HEK293T (cell line): ENCODE data around the gene SULT2B1.

Experiments
- CTCF ChIA-PET: fragments of 350-600 bp; formaldehyde crosslinking; extraction: SDS; loops from one replicate; lab custom pipeline; 2021; ENCODE audit warnings: antibody characterized with exemption, inconsistent platforms; lab: Yijun Ruan, JAX
- POLR2A ChIA-PET: fragments of 350-600 bp; formaldehyde crosslinking; extraction: SDS; loops from one replicate; lab custom pipeline; 2020; ENCODE audit warnings: antibody characterized with exemption, inconsistent platforms; lab: Yijun Ruan, JAX
- DNase-seq: peaks from one replicate; pipeline ENCODE4 v3.0.0; 2012; ENCODE audit warnings: mixed read lengths; ENCODE audit errors: extremely low spot score
- ARNT ChIP-seq: fragments of 450-650 bp; IDR thresholded peaks from 2 replicates; pipeline ENCODE4 v1.6.1; 2017; ENCODE audit warnings: mild to moderate bottlenecking
- BHLHE40 ChIP-seq: fragments of 450-650 bp; IDR thresholded peaks from 2 replicates; pipeline ENCODE4 v1.6.1; 2016; ENCODE audit warnings: mild to moderate bottlenecking, moderate library complexity, borderline replicate concordance
- CTBP1 ChIP-seq: fragments of 450-650 bp; IDR thresholded peaks from 2 replicates; pipeline ENCODE4 v1.6.1; 2016; ENCODE audit warnings: borderline replicate concordance
- ELF4 ChIP-seq: fragments of 450-650 bp; IDR thresholded peaks from 2 replicates; pipeline ENCODE4 v1.6.1; 2017; ENCODE audit warnings: antibody characterized with exemption
- FOXA1 ChIP-seq: fragments of 450-650 bp; IDR thresholded peaks from 2 replicates; pipeline ENCODE4 v1.6.1; 2016; ENCODE audit warnings: mild to moderate bottlenecking
- FOXK2 ChIP-seq: fragments of 450-650 bp; IDR thresholded peaks from 2 replicates; pipeline ENCODE4 v1.6.1; 2016; ENCODE audit warnings: mild to moderate bottlenecking
- FOXM1 ChIP-seq: fragments of 450-650 bp; IDR thresholded peaks from 2 replicates; pipeline ENCODE4 v1.6.1; 2017; ENCODE audit warnings: mild to moderate bottlenecking, borderline replicate concordance
- HDGF ChIP-seq: fragments of 450-650 bp; IDR thresholded peaks from 2 replicates; pipeline ENCODE4 v1.6.1; 2017; ENCODE audit warnings: antibody characterized with exemption, borderline replicate concordance
- L3MBTL2 ChIP-seq: fragments of 450-650 bp; conservative IDR thresholded peaks from 2 replicates; pipeline ENCODE4 v1.6.1; 2016; ENCODE audit warnings: mild to moderate bottlenecking
- LEF1 ChIP-seq: fragments of 450-650 bp; IDR thresholded peaks from 2 replicates; pipeline ENCODE4 v1.6.1; 2017; ENCODE audit warnings: mild to moderate bottlenecking, borderline replicate concordance
- NFRKB ChIP-seq: fragments of 450-650 bp; IDR thresholded peaks from 2 replicates; pipeline ENCODE4 v1.6.1; 2016; ENCODE audit warnings: mild to moderate bottlenecking, moderate library complexity
- PKNOX1 ChIP-seq: fragments of 450-650 bp; IDR thresholded peaks from 2 replicates; pipeline ENCODE4 v1.6.1; 2016
- SP1 ChIP-seq: fragments of 450-650 bp; IDR thresholded peaks from 2 replicates; pipeline ENCODE4 v1.6.1; 2017
- SUZ12 ChIP-seq: fragments of 450-650 bp; IDR thresholded peaks from 2 replicates; pipeline ENCODE4 v1.6.1; 2016; ENCODE audit warnings: mild to moderate bottlenecking
- TARDBP ChIP-seq: fragments of 450-650 bp; IDR thresholded peaks from 2 replicates; pipeline ENCODE4 v1.6.1; 2016
- ZNF384 ChIP-seq: fragments of 450-650 bp; IDR thresholded peaks from 2 replicates; pipeline ENCODE4 v1.6.1; 2016

SULT2B1 gene

GRCh38 chr19:48596679-48597465 lies 44.9 kb downstream of the SULT2B1 start:
- TF ChIP-seq FOXM1 (no peak), ARNT (no peak), CTBP1 (no peak), FOXK2 (no peak), ZNF384 (no peak), L3MBTL2 (no peak), FOXA1 (no peak), ELF4 (no peak), HDGF (no peak), LEF1 (no peak), NFRKB (no peak), SP1 (no peak), BHLHE40 (no peak), SUZ12 (no peak), PKNOX1 (no peak)
- no peak for DNase-seq
- ChIA-PET POLR2A (no interaction called here), CTCF (no interaction called here)

GRCh38 chr19:48598996-48599700 lies 47.2 kb downstream of the SULT2B1 start:
- no peak for TF ChIP-seq LEF1
- TF ChIP-seq L3MBTL2, result no peak
- TF ChIP-seq TARDBP, result no peak
- no peak for TF ChIP-seq SUZ12
- TF ChIP-seq SP1, result no peak
- no peak for TF ChIP-seq NFRKB
- TF ChIP-seq HDGF, result no peak
- TF ChIP-seq ZNF384, result no peak
- no peak for TF ChIP-seq CTBP1
- ChIA-PET POLR2A (interaction anchor here (1.4 kb wide), 1 partner anchor 20 kb away, joined by 4 read pairs; the partner anchor contains the start of genes RPL18 and SPHK2), CTCF (no interaction called here)
- no peak for DNase-seq

GRCh38 chr19:48600679-48601417 lies 48.9 kb downstream of the SULT2B1 start:
- DNase-seq, result no peak
- ChIA-PET CTCF (no interaction called here), POLR2A (interaction anchor here (1.4 kb wide), 1 partner anchor 18 kb away, joined by 4 read pairs; the partner anchor contains the start of genes RPL18 and SPHK2)
- TF ChIP-seq BHLHE40, result no peak
- no peak for TF ChIP-seq L3MBTL2
- no peak for TF ChIP-seq CTBP1
- TF ChIP-seq ZNF384, result no peak
- TF ChIP-seq ARNT, result no peak
- TF ChIP-seq PKNOX1, result no peak
- no peak for TF ChIP-seq FOXM1
- no peak for TF ChIP-seq HDGF

GRCh38 chr19:48603001-48603400 lies 51.0 kb downstream of the SULT2B1 start:
- TF ChIP-seq CTBP1 (no peak), NFRKB (no peak), SUZ12 (no peak), PKNOX1 (no peak), L3MBTL2 (no peak), ZNF384 (no peak), FOXA1 (no peak), FOXM1 (no peak), TARDBP (no peak), ARNT (no peak), HDGF (no peak), LEF1 (no peak), FOXK2 (no peak), ELF4 (no peak), BHLHE40 (no peak), SP1 (no peak)
- CTCF ChIA-PET, result no interaction called here

GRCh38 chr19:48603449-48603848 lies 51.5 kb downstream of the SULT2B1 start:
- no peak for DNase-seq
- TF ChIP-seq SUZ12 (no peak), SP1 (no peak), BHLHE40 (no peak), PKNOX1 (no peak), FOXK2 (no peak), TARDBP (no peak), NFRKB (no peak), LEF1 (no peak), ARNT (no peak), FOXA1 (no peak), ELF4 (no peak), L3MBTL2 (no peak), ZNF384 (no peak), HDGF (no peak), CTBP1 (no peak), FOXM1 (no peak)
- CTCF ChIA-PET, result no interaction called here
- POLR2A ChIA-PET, result no interaction called here

More at GRCh38 chr19:48603001-48603400, 51.0 kb downstream of the SULT2B1 start:
- POLR2A ChIA-PET, result no interaction called here
- DNase-seq, result no peak
